ENCODE results near the gene BBOX1.

DNA sequence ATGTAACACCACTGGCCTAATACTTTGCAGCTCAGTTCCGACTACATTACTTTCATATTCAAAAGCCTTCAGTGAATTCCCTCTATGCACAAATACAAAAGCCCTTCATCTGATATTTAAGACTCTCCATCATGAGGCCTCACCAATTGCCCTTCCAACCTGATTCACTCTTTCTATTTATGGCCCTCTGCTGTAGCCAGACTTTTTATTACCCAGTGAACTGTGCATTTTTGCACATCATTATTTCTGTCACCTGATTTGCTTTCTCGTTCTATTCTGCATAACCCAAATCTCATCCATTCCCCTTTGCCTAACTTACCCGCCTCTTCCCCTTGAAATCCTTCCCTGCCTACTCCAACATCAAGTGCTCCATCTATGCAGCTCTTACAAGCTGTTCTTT is 78.3 kb downstream of the BBOX1 start:
- TF ChIP-seq ZNF274 (IDR thresholded peaks at IDR 0.05; ENCODE audit: low read depth, low read length) (no peak), SUZ12 (IDR thresholded peaks at IDR 0.05; ENCODE audit: extremely low read depth, insufficient read depth, insufficient read length) (no peak), YY1 (IDR thresholded peaks at IDR 0.05; ENCODE audit: insufficient read depth, insufficient read length) (no peak)

Data from NT2/D1 (cell line).